ENCODE measurements around the gene ZNF90. TPM values are rescaled to one million over a fixed set of nuclear protein-coding genes. Genes with fewer than 3 reads are reported as not detected.

Gene ZNF90
- total and polyA plus RNA-seq, 2 of the 8 experiments (the other 6 are each of a cell fraction or from before 2014, with no cell fraction given): 41.2 to 114 TPM

- H3K79me2 ChIP-seq (ENCODE audit: control insufficient read depth in 1 of 2, insufficient read depth in 2 of 2, low read length in 2 of 2): peaks cover 3 to 47% of the 10 kb centered on the region in 2 experiments; a peak in 3 of 4 replicates
- TF ChIP-seq TBP (IDR thresholded peaks at IDR 0.05; ENCODE audit: low read depth, low read length) (no peak), ZNF274 (IDR thresholded peaks at IDR 0.05; ENCODE audit: borderline replicate concordance, extremely low read depth, low read length) (no peak), KDM1A (IDR thresholded peaks at IDR 0.05; ENCODE audit: borderline replicate concordance, low read length) (no peak), ATF2 (IDR thresholded peaks at IDR 0.05; ENCODE audit: low read length) (no peak), POLR2A (IDR thresholded peaks at IDR 0.05; ENCODE audit: control extremely low read depth in 1 of 2, low read depth in 2 of 2, low read length in 2 of 2) (no peak), RFX5 (IDR thresholded peaks at IDR 0.05; ENCODE audit: borderline replicate concordance, low read depth, low read length) (no peak), ATF3 (IDR thresholded peaks at IDR 0.05; ENCODE audit: insufficient read depth, low read depth, low read length) (no peak), SAP30 (IDR thresholded peaks at IDR 0.05; ENCODE audit: insufficient read depth, insufficient replicate concordance, low read length) (no peak), RBBP5 (IDR thresholded peaks at IDR 0.05; ENCODE audit: borderline replicate concordance, low read depth, low read length) (no peak)
- no peaks in the 10 kb centered on the region for H4K20me1 ChIP-seq (replicated peaks in 1 of 2; ENCODE audit: control insufficient read depth in 1 of 2, insufficient read depth in 2 of 2, low read length in 2 of 2)
- H3K23me2 ChIP-seq (ENCODE audit: low read depth, low read length): no peaks in the 10 kb centered on the region
- H3K79me1 ChIP-seq (ENCODE audit: low read depth, low read length): no peaks in the 10 kb centered on the region; the same call in 1 of the 2 replicates
- peak overlapping the region; percentile 62 to 66 for H3K4me2 ChIP-seq (ENCODE audit: insufficient read depth in 1 of 2, low read depth in 2 of 2, low read length in 2 of 2)
- no peak overlapping the region for H2BK20ac ChIP-seq (ENCODE audit: low read length)
- H3K4me1 ChIP-seq (replicated peaks in 1 of 4; ENCODE audit: control insufficient read depth in 3 of 4, insufficient read depth in 4 of 4, low read length in 3 of 4): peaks cover 0 to 5% (median 0%) of the 10 kb centered on the region in 4 experiments; a peak in 1 of 7 replicates
- H3K23ac ChIP-seq (ENCODE audit: insufficient read length): no peak overlapping the region
- H4K5ac ChIP-seq (ENCODE audit: insufficient read length, low read depth, low read length): no peak overlapping the region
- no peaks in the 10 kb centered on the region for H3K27me3 ChIP-seq (replicated peaks in 1 of 4; ENCODE audit: control insufficient read depth in 3 of 4, extremely low read depth in 1 of 4, insufficient read depth in 3 of 4, low read length in 3 of 4)
- peak overlapping the region; percentile 93; the same call in 1 of the 2 replicates for H4K8ac ChIP-seq (ENCODE audit: extremely low read depth, insufficient read depth, low read length)
- peak overlapping the region; percentile 80; the same call in 1 of the 2 replicates for H3K27ac ChIP-seq (ENCODE audit: low read depth, low read length)
- H3K9ac ChIP-seq (replicated peaks in 1 of 4; ENCODE audit: extremely low read depth in 1 of 4, low read depth in 3 of 4, low read length in 3 of 4): peak overlapping the region; percentile 69 to 92 (median 84)
- no peak overlapping the region for H2AK5ac ChIP-seq (ENCODE audit: low read depth, low read length)
- peak overlapping the region; percentile 70 to 94 (median 82) for H3K4me3 ChIP-seq (ENCODE audit: extremely low read depth in 1 of 4, insufficient read depth in 2 of 4, low read depth in 3 of 4, low read length in 4 of 4)
- ChIA-PET CTCF (ENCODE audit: partially characterized antibody) (interaction anchor here (0.9 to 1.9 kb wide), 3 partner anchors 13 to 170 kb away, joined by 3 to 9 read pairs (median 3); no protein-coding TSS in a partner anchor), POLR2A (ENCODE audit: partially characterized antibody) (interaction anchor here (0.8 to 3.9 kb wide), 28 partner anchors 9 to 307 kb away, joined by 3 to 21 read pairs (median 6); partner anchors contain the start of gene ZNF90)
- H3K14ac ChIP-seq (ENCODE audit: insufficient read length): no peak overlapping the region
- WGBS, 2 experiments (ENCODE audit: extremely low coverage in 1 of 2, insufficient coverage in 1 of 2, insufficient read length in 1 of 2, insufficient replicate concordance in 2 of 2, low coverage in 1 of 2, low lambda C conversion rate in 2 of 2, missing lambda C conversion rate in 1 of 2): 9% methylated on average over 19 of the region's 22 CpGs; no CpG with 5 or more reads in 1 of the 2 experiments
- peaks cover 0 to 21% (median 10%) of the 10 kb centered on the region in 4 experiments; a peak in 6 of 8 replicates for H3K36me3 ChIP-seq (ENCODE audit: control insufficient read depth in 2 of 4, insufficient read depth in 4 of 4, low read length in 3 of 4)
- H2AFZ ChIP-seq (ENCODE audit: low read length): no peak overlapping the region
- H2BK5ac ChIP-seq (ENCODE audit: low read depth, low read length): peak overlapping the region; percentile 96
- H3K56ac ChIP-seq (replicated peaks; ENCODE audit: insufficient read length, low read depth, low read length): no peak overlapping the region
- no peak overlapping the region for H2BK120ac ChIP-seq (replicated peaks; ENCODE audit: low read depth, low read length)
- H4K91ac ChIP-seq (replicated peaks; ENCODE audit: insufficient read length, low read length): no peak overlapping the region
- no peak overlapping the region for H2BK15ac ChIP-seq (ENCODE audit: low read length)
- H3K4ac ChIP-seq (replicated peaks; ENCODE audit: insufficient read length, low read depth, low read length): no peak overlapping the region
- peak overlapping the region; percentile 65; the same call in 1 of the 2 replicates for H3K18ac ChIP-seq (ENCODE audit: extremely low read depth, low read length)
- DNase-seq (ENCODE audit: low read depth in 1 of 2, low spot score in 2 of 2) (no peak), FAIRE-seq (peak; percentile 19)
- H2BK12ac ChIP-seq (ENCODE audit: low read depth, low read length): no peak overlapping the region; the same call in 1 of the 2 replicates
- no peaks in the 10 kb centered on the region for H3K9me3 ChIP-seq (ENCODE audit: insufficient read depth in 2 of 2, low read depth in 1 of 2, low read length in 1 of 2)
Observed at GRCh38 chr19:20167651-20168122, 89.9 kb downstream of the ZNF90 start.
